Jurkat, Clone E6-1 (cell line): ENCODE data around the gene FBF1.

Experiments used
- DNase-seq: peaks from one replicate; pipeline ENCODE4 v3.0.0-alpha.2; 2011; ENCODE audit warnings: low read depth, low spot score
- H3K4me3 ChIP-seq: 2 replicates; pipeline ENCODE4 v1.5.1; 2011; ENCODE audit warnings: mild to moderate bottlenecking, low read length, control low read depth, moderate library complexity

FBF1 gene

DNA sequence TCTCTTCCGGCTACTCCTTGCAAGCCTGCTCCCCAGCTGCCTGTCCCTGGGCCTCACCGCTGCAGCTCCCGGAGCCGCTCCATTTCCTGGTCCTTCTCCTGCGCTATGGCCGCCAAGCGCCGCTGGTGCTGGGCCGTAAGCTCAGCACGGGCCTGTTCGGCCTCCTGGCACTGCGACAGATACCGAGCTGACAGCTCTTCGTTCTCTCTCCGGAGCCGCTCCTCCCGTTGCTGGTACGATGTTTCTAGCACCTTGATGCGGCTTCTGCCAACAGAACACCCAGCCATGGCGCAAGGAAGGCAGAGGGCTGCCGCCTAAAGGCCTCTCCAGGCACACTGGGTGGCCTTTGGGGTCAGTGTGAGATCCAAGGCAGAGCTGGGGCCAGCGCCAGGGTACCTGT, 21.2 kb downstream of the FBF1 start:
- DNase-seq = no peak
- H3K4me3 ChIP-seq = no peak overlapping the region

GRCh38 chr17:75917917-75918445, 22.9 kb downstream of the FBF1 start:
- DNase-seq = no peak
- H3K4me3 ChIP-seq = no peak overlapping the region

- no peak overlapping the region for H3K4me3 ChIP-seq
- no peak for DNase-seq
Observed at GRCh38 chr17:75917141-75917916, 23.5 kb downstream of the FBF1 start.

DNA sequence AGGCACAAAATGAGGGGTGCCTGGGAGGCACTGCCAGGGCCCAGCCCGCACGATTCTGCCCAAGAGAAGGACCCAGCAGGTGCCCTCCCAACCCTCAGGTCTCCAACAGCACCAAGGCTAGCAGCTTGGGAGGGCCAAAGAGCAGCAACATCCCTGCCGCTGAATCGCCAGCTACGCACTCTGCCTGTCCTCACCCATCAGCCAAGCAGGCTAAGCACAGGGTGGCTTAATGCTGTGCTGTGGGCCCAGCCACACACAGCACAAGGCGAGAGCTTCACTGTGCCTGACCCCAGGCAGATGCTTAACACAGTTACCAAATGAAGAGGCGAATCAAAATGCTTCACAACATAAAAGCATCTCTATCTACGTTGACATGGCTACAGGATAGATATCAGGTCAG, 25.6 kb downstream of the FBF1 start:
- DNase-seq = no peak
- H3K4me3 ChIP-seq = no peak overlapping the region

DNA sequence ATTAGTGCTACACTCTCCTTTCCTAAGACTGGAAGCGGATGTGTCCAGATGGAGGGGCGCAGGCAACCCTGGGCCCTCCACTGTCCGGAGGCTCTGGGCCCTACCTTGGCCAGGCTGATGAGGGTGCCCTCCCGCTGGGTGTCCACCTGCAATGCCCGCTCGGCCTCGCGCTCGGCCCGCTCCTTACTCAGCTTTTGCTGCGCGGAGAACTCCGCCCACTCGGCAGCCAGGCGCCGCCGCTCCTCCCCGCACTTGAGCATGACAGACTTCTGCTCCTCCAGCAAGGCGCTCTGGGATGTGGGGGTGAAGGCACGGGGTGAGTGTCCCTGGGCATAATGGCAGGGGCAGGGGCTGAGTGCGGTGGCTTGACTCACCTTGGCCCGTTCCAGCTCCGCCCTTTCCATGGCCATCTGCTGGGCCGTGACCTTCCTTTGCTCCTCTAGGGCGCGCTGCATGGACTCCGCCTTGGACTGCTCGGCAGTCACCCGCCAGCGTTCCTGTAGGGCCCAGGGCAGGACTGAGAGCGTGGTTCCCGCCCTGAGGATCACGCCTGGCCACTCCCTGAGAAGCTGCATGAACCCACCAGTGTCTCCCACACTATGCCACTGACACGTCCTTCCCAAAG, 26.1 kb downstream of the FBF1 start:
- no peak for DNase-seq
- no peak overlapping the region for H3K4me3 ChIP-seq

- no peak for DNase-seq
- no peak overlapping the region for H3K4me3 ChIP-seq
Observed at GRCh38 chr17:75913537-75914210, 27.2 kb downstream of the FBF1 start.

- no peak for DNase-seq
Observed at GRCh38 chr17:75910699-75911098, 30.1 kb downstream of the FBF1 start.

DNA sequence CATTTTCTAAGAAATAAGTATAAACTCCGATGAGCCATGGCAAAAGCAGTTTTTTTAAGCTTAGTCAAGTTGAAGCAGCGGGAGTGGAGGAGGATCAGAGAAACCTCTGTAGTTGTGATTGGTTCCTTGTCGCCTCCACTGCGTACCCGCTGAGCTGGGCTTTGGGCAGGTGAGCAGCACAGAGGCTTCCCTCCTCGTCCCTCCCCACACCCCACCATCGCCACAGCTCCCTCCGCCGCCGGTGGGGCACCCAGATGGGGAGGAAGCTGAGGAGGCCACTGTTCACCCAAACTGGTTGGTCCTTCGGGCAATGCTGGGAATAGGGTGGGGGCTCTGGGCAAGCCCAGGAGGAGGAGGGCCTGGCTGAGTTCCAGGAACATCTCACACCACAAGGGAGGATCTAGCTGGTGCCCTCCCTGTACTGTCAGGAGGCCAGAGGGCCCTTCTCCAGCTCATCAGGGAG, 31.0 kb downstream of the FBF1 start:
- DNase-seq = peak; percentile 51

More at GRCh38 chr17:75910699-75911098, 30.1 kb downstream of the FBF1 start:
- H3K4me3 ChIP-seq = no peak overlapping the region

GRCh38 chr17:75909051-75909811, 31.6 kb downstream of the FBF1 start:
- DNase-seq = peak; percentile 53
- no peak overlapping the region for H3K4me3 ChIP-seq

More for the DNA sequence above, 31.0 kb downstream of the FBF1 start:
- H3K4me3 ChIP-seq = no peak overlapping the region

DNA sequence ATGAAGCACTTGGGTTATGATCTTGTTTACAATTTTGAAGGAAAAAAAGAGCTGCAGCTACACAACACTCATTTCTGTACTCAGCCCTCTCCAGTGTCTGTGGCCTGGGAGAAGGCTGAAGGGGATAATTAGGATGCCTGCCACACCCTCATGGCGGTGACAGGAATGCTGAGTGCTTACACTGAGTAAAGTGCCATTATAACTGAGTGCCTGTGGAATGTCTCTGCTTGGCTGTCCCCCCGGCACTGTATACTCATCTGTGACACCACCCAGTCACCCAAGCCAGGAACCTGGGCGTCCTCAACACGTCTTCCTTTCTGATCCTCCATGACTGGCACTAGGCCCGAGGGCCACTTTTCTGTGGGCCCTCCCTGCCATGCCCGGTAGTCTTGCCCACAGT, 32.6 kb downstream of the FBF1 start:
- H3K4me3 ChIP-seq = no peak overlapping the region
- DNase-seq = no peak

DNA sequence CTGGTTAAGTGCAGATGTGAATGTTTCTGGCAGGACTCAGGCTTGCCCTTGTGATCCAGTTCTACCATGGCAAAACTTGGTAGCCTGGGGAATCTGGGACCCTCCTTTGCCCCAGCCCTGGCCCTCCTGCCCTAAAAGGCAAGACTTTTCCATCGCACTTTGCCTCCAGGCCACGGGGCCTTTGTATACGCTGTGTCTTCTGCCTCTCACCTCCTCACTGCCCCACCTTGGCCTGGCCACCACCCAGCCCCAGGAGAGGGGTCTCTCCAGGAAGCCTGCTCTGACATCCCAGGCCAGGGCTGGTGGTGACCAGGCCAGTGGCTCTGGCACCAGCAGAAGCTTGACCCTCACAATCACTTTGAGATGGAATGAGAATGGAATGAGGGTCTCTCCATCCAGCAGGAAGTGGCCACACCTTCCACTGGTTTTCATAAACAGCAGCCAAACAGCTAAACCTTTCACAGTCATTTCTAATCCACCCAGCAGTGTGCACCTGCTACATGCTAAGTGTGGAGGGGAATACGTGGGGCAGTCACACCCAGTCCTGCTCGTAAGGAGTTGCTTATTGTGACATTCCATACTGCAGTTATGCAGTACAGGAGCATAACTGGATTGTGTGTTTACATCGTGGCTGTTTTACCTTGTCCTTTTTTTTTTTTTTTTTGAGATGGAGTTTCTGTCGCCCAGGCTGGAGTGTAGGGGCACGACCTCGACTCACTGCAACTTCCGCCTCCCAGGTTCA, 34.5 kb downstream of the FBF1 start:
- H3K4me3 ChIP-seq = no peak overlapping the region
- no peak for DNase-seq

DNA sequence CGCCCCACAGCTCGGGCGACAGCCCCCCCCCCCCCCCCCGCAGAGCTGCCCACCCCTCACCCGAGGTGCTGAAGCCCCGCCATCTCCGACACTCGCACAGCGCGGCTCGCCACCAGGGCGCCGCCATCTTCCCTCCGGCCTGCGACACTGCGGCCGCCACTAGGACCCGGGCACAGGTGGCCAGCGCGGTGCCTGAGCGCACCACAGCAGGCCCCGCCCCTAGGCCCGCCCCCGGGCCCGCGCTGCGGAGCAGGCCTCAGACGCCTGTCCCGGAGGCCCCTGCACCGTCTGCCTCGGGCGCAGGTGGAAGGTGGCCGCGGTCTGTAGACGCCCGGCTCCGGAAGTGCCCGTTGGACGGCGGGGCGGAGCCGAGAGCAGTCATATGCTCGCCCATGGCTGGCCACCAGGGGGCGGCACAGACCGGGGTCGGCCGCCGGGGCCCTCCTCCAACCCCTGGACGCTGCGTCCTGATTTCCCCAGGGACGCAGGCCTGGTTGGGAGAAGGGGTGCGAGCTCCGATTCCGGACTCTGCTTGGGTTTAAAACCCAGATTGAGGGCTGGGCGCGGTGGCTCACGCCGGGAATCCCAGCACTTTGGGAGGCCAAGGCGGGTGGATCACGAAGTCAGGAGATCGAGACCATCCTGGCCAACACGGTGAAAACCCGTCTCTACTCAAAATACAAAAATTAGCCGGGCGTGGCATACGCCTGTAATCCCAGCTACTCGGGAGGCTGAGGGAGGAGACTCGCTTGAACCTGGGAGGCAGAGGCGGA, 35.9 kb downstream of the FBF1 start, which contains the start of gene MRPL38:
Gene MRPL38, minus strand, starts transcription at position 136 of the 773 bp plus-strand sequence. Its CDS starts 9 bp downstream, at position 127.
- H3K4me3 ChIP-seq = peak within 1 kb of the TSS; percentile 67
- DNase-seq = peak; percentile 91

DNA sequence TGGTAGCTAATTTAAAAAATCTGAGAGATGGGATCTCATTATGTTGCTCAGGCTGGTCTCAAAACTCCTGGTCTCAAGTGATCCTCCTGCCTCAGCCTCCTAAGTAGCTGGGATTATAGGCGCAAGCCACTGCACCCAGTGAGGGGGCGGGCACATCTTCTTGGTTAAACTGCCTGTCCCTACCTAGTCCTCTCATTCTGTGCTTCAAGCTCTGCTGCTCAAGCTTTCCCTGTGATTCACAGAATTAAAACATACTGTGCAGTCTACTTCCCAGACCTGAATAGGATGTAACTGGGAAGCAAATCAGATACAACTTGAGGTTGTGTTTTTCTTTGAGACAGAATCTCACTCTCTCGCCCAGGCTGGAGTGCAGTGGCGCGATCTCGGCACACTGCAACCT, 38.4 kb downstream of the FBF1 start:
- DNase-seq = no peak
- H3K4me3 ChIP-seq = no peak overlapping the region

GRCh38 chr17:75901727-75902126, 39.1 kb downstream of the FBF1 start:
- no peak for DNase-seq

DNA sequence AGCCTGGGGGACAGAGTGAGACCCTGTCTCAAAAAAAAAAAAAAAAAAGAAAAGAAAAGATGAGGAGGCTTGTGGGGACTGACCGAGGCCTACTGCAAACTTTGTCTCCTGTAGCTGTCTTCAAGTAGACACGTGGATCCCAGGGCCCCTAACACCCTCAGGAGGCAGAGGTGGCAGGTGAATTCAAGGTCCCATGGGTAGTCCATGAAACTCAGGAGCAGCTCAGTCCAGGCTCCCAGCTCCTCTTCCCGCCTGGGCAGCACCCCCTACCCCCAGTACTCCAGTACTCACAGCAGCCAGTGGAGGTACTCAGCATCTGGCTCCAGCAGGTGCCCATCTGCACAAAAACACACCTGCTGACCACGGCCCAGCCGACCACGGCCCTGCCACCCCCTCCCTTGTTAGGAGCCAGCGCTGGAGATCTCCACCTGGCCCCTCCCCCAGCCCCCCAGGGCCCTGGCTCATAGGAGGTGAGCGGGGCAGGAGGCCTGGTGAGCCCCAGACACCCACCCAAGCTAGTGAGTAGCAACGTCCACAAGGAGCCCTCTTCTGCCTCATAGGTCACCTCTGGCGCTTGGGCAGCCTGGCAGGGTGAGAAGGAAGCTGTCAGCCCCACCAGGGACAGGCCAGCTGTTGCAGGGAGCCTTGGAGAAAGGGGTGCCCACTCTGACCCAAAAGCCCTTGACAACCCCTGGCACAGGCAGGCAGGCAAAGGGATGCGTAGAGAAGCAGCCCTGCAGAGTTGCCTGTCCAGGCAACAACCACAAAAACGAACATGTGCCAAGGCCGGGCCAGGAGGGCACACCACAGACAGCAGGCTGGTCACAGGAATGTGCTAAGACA, 39.9 kb downstream of the FBF1 start:
- no peak overlapping the region for H3K4me3 ChIP-seq
- DNase-seq = no peak

More at GRCh38 chr17:75901727-75902126, 39.1 kb downstream of the FBF1 start:
- no peak overlapping the region for H3K4me3 ChIP-seq

- no peak for DNase-seq
- no peak overlapping the region for H3K4me3 ChIP-seq
Observed at GRCh38 chr17:75899767-75900468, 40.9 kb downstream of the FBF1 start.
